ENCODE measurements around the gene CRYBG1. TPM values are rescaled to one million over a fixed set of nuclear protein-coding genes. Genes with fewer than 3 reads are reported as not detected.

The CRYBG1 gene
- total and polyA plus RNA-seq, 2 of the 13 experiments (the other 11 are each of a cell fraction or from before 2014, with no cell fraction given) = 10.1 to 21.9 TPM

DNA sequence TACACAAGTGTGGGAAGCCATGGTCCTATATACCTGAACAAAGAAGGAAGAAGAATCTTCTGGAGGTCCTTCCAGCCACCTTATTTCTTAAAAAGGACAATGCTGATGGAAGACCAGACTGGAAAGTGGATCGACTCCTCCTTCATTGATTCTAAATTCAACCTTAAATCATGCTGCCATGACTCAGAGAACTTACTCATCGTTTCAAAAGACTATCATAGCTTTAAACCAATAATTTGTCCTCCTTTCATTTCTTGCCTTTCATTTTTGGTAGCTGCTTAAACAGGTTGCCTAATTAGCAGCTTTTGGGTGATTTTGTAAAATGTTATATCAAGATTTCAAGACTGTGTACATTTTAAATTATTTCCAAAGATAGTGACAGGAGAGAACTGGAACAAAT is 208.0 kb downstream of the CRYBG1 start (continued):
- TF ChIP-seq CREB1 (IDR thresholded peaks at IDR 0.05) (no peak), CREB1 (CRISPR knock-in tag; IDR thresholded peaks at IDR 0.05) (no peak), ZSCAN25 (CRISPR knock-in tag; IDR thresholded peaks at IDR 0.05) (no peak), MXD4 (CRISPR knock-in tag; IDR thresholded peaks at IDR 0.05) (no peak), EEA1 (CRISPR knock-in tag; IDR thresholded peaks at IDR 0.05; ENCODE audit: borderline replicate concordance) (no peak), XBP1 (CRISPR knock-in tag; IDR thresholded peaks at IDR 0.05) (no peak), SUZ12 (IDR thresholded peaks at IDR 0.05; ENCODE audit: low read depth, low read length) (no peak)

DNA sequence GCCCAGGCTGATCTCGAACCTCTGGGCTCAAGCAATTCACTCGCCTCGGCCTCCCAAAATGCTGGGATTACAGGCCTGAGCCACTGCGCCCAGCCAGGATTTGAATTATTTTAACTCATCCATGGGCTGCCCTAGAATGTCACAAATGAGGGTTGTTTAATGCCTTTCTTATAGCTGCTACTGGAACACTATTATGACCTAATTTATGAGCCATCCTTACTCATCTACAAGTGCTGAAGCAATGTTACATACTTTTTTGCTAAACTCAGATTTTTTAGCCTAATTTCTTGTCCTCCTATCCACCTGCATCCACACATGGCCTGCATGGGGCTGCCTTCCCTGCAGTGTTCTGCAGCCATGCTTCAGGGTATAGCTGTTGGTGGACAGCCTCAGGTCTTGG is 208.9 kb downstream of the CRYBG1 start:
- BruUV-seq (replicated peaks) = no TSS peak
- no peak for DNase-seq (ENCODE audit: low spot score)
- H3K27ac ChIP-seq (ENCODE audit: extremely low read length, insufficient read depth, low read length) = no peak overlapping the region
- peaks cover 2 to 40% of the 10 kb centered on the region in 2 experiments for H3K36me3 ChIP-seq (replicated peaks in 1 of 2; ENCODE audit: control insufficient read depth in 1 of 2, insufficient read depth in 2 of 2, low read length in 2 of 2)
- ChIA-PET CTCF (ENCODE audit: low intra/inter-chr PET ratio, low total read pairs) (no interaction called here), POLR2A (no interaction called here)
- in situ Hi-C loops (cut with HindIII; ENCODE audit: extremely low pct_ligation_motif_present, low pct_unique_long_range_greater_than_20kb) (loop anchor here (5.0 to 10.0 kb wide), 2 partner anchors 122 to 235 kb away; no protein-coding TSS in a partner anchor), intact Hi-C loops (cut with micrococcal nuclease; ENCODE audit: unreplicated experiment) (no loop called here)
- no peak overlapping the region for H3K4me3 ChIP-seq (replicated peaks in 1 of 3; ENCODE audit: insufficient read depth in 1 of 3, low read depth in 2 of 3, low read length in 3 of 3)
- H3K4me2 ChIP-seq (ENCODE audit: low read depth, low read length) = no peak overlapping the region
- peaks cover 2% of the 10 kb centered on the region for H3K4me1 ChIP-seq (ENCODE audit: insufficient read depth, low read length)
- H3K9me3 ChIP-seq (ENCODE audit: low read length) = no peaks in the 10 kb centered on the region
- no peaks in the 10 kb centered on the region for H4K20me1 ChIP-seq (ENCODE audit: insufficient read depth, low read length)
- no peaks in the 10 kb centered on the region for H3K79me2 ChIP-seq (ENCODE audit: insufficient read depth, low read length)
- no peak for TF ChIP-seq FLYWCH1 (CRISPR knock-in tag; IDR thresholded peaks at IDR 0.05)
- TF ChIP-seq SNRNP70 (IDR thresholded peaks at IDR 0.05; ENCODE audit: low read depth, low read length) = no peak
- TF ChIP-seq RCOR2 (CRISPR knock-in tag; IDR thresholded peaks at IDR 0.05) = no peak
- TF ChIP-seq ZBTB7B (CRISPR knock-in tag; IDR thresholded peaks at IDR 0.05) = no peak
- no peak for TF ChIP-seq NCOA5 (CRISPR knock-in tag; IDR thresholded peaks at IDR 0.05)
- TF ChIP-seq NCOA1 (CRISPR knock-in tag; IDR thresholded peaks at IDR 0.05) = no peak
- TF ChIP-seq GATAD1 (CRISPR knock-in tag; IDR thresholded peaks at IDR 0.05) = no peak
- TF ChIP-seq, protein P1, sequence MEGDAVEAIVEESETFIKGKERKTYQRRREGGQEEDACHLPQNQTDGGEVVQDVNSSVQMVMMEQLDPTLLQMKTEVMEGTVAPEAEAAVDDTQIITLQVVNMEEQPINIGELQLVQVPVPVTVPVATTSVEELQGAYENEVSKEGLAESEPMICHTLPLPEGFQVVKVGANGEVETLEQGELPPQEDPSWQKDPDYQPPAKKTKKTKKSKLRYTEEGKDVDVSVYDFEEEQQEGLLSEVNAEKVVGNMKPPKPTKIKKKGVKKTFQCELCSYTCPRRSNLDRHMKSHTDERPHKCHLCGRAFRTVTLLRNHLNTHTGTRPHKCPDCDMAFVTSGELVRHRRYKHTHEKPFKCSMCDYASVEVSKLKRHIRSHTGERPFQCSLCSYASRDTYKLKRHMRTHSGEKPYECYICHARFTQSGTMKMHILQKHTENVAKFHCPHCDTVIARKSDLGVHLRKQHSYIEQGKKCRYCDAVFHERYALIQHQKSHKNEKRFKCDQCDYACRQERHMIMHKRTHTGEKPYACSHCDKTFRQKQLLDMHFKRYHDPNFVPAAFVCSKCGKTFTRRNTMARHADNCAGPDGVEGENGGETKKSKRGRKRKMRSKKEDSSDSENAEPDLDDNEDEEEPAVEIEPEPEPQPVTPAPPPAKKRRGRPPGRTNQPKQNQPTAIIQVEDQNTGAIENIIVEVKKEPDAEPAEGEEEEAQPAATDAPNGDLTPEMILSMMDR (CRISPR knock-in tag; IDR thresholded peaks at IDR 0.05) = no peak
- no peak for TF ChIP-seq DNMT3B (CRISPR knock-in tag; conservative IDR thresholded peaks at IDR 0.05)
- TF ChIP-seq, protein P2, sequence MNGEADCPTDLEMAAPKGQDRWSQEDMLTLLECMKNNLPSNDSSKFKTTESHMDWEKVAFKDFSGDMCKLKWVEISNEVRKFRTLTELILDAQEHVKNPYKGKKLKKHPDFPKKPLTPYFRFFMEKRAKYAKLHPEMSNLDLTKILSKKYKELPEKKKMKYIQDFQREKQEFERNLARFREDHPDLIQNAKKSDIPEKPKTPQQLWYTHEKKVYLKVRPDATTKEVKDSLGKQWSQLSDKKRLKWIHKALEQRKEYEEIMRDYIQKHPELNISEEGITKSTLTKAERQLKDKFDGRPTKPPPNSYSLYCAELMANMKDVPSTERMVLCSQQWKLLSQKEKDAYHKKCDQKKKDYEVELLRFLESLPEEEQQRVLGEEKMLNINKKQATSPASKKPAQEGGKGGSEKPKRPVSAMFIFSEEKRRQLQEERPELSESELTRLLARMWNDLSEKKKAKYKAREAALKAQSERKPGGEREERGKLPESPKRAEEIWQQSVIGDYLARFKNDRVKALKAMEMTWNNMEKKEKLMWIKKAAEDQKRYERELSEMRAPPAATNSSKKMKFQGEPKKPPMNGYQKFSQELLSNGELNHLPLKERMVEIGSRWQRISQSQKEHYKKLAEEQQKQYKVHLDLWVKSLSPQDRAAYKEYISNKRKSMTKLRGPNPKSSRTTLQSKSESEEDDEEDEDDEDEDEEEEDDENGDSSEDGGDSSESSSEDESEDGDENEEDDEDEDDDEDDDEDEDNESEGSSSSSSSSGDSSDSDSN (CRISPR knock-in tag; IDR thresholded peaks at IDR 0.05) = no peak
- no peak for TF ChIP-seq NFIC (IDR thresholded peaks at IDR 0.05; ENCODE audit: low read length)
- no peak for TF ChIP-seq HNRNPL (IDR thresholded peaks at IDR 0.05; ENCODE audit: low read depth, low read length)
- TF ChIP-seq STAG1 (CRISPR knock-in tag; IDR thresholded peaks at IDR 0.05) = no peak
- no peak for TF ChIP-seq MIER2 (CRISPR knock-in tag; IDR thresholded peaks at IDR 0.05)
- TF ChIP-seq ZNF205 (CRISPR knock-in tag; IDR thresholded peaks at IDR 0.05) = no peak
- TF ChIP-seq SMAD3 (CRISPR knock-in tag; IDR thresholded peaks at IDR 0.05) = no peak
- no peak for TF ChIP-seq MBNL3 (CRISPR knock-in tag; conservative IDR thresholded peaks at IDR 0.05)
- no peak for TF ChIP-seq MIXL1 (CRISPR knock-in tag; IDR thresholded peaks at IDR 0.05)
- no peak for TF ChIP-seq ZNF619 (CRISPR knock-in tag; IDR thresholded peaks at IDR 0.05)
- no peak for FAIRE-seq
- ATAC-seq = no peak
- no peak overlapping the region for H2AFZ ChIP-seq (ENCODE audit: low read length)
- 100% methylated on average over 4 of the region's 4 CpGs for WGBS (ENCODE audit: low lambda C conversion rate)
- no peaks in the 10 kb centered on the region for H3K27me3 ChIP-seq (ENCODE audit: control insufficient read depth in 1 of 2, insufficient read depth in 2 of 2, low read length in 2 of 2)
- H3K9ac ChIP-seq (ENCODE audit: insufficient read depth, low read depth, low read length) = no peak overlapping the region
